Activated naive CD4-positive, alpha-beta T cell treated with anti-CD3 and anti-CD28 coated beads for 36 hours (primary cell): Measurements from ENCODE around the gene KCNQ1. TPM values are rescaled to one million over a fixed set of nuclear protein-coding genes. Genes with fewer than 3 reads are reported as not detected.

Experiments used
- CTCF ChIA-PET: fragments of 350-600 bp; sonication (Branson Sonifier 250); formaldehyde crosslinking; loops from one replicate; lab custom pipeline; 2021; ENCODE audit warnings: antibody characterized with exemption; lab: Charles Lee
- DNase-seq: peaks from one replicate; pipeline ENCODE4 v3.0.0-alpha.2; 2020
- H3K27ac Mint-ChIP-seq: one replicate; pipeline ENCODE4 v1.8.0; 2021; ENCODE audit warnings: mild to moderate bottlenecking, mixed read lengths
- H3K27me3 Mint-ChIP-seq: one replicate; pipeline ENCODE4 v1.8.0; 2021; ENCODE audit warnings: low read depth, mixed read lengths
- H3K36me3 Mint-ChIP-seq: one replicate; pipeline ENCODE4 v1.8.0; 2021; ENCODE audit warnings: low read depth, mixed read lengths
- H3K4me1 Mint-ChIP-seq: one replicate; pipeline ENCODE4 v1.8.0; 2021; ENCODE audit warnings: low read depth, mixed read lengths
- H3K4me3 Mint-ChIP-seq: one replicate; pipeline ENCODE4 v1.8.0; 2021; ENCODE audit warnings: mild to moderate bottlenecking, moderate library complexity, mixed read lengths
- H3K9me3 Mint-ChIP-seq: one replicate; pipeline ENCODE4 v1.8.0; 2021; ENCODE audit warnings: mixed read lengths
- intact Hi-C: fragments of 100-400 bp; cut with micrococcal nuclease; formaldehyde crosslinking; loops from one replicate; pipeline ENCODE4 v1.15.1; 2023
- total RNA-seq, 2 experiments: library from RNA; stranded (reverse); gene quantifications; one replicate each; pipeline ENCODE4 v1.2.3, GENCODE V29; 2021

Gene KCNQ1
- total RNA-seq, 2 experiments from 2014 or later: 10.6 to 10.8 TPM

- intact Hi-C loops: loop anchor here (5.0 to 10.0 kb wide), 2 partner anchors 78 to 245 kb away; partner anchors contain the start of gene KCNQ1OT1
- no peak overlapping the region for H3K27ac Mint-ChIP-seq
- no peaks in the 10 kb centered on the region for H3K9me3 Mint-ChIP-seq
- DNase-seq: no peak
- H3K36me3 Mint-ChIP-seq: no peaks in the 10 kb centered on the region
- H3K4me3 Mint-ChIP-seq: no peak overlapping the region
- CTCF ChIA-PET: interaction anchor here (1.0 kb wide), 1 partner anchor 84 kb away, joined by 4 read pairs; no protein-coding TSS in a partner anchor
- peaks cover 15% of the 10 kb centered on the region for H3K4me1 Mint-ChIP-seq
- no peaks in the 10 kb centered on the region for H3K27me3 Mint-ChIP-seq
These were observed 4.9 kb downstream of the KCNQ1 start for GRCh38 chr11:2449548-2450320.

GRCh38 chr11:2450321-2451041 is 5.7 kb downstream of the KCNQ1 start:
- no peaks in the 10 kb centered on the region for H3K27me3 Mint-ChIP-seq
- H3K9me3 Mint-ChIP-seq: no peaks in the 10 kb centered on the region
- no peak overlapping the region for H3K27ac Mint-ChIP-seq
- H3K4me3 Mint-ChIP-seq: no peak overlapping the region
- intact Hi-C loops: no loop called here
- H3K4me1 Mint-ChIP-seq: peaks cover 13% of the 10 kb centered on the region
- DNase-seq: no peak
- H3K36me3 Mint-ChIP-seq: no peaks in the 10 kb centered on the region
- CTCF ChIA-PET: interaction anchor here (1.0 kb wide), 1 partner anchor 83 kb away, joined by 4 read pairs; no protein-coding TSS in a partner anchor

GRCh38 chr11:2451336-2451735 is 6.5 kb downstream of the KCNQ1 start:
- Mint-ChIP-seq H3K27me3 (no peaks in the 10 kb centered on the region), H3K4me1 (peaks cover 13% of the 10 kb centered on the region), H3K27ac (no peak overlapping the region), H3K36me3 (no peaks in the 10 kb centered on the region), H3K9me3 (no peaks in the 10 kb centered on the region), H3K4me3 (no peak overlapping the region)
- CTCF ChIA-PET: interaction anchor here (0.9 kb wide), 1 partner anchor 80 kb away, joined by 4 read pairs; no protein-coding TSS in a partner anchor
- DNase-seq: no peak
- intact Hi-C loops: no loop called here

- no peak for DNase-seq
- peaks cover 10% of the 10 kb centered on the region for H3K4me1 Mint-ChIP-seq
- CTCF ChIA-PET: interaction anchor here (0.9 kb wide), 1 partner anchor 80 kb away, joined by 4 read pairs; no protein-coding TSS in a partner anchor
- no peak overlapping the region for H3K4me3 Mint-ChIP-seq
- intact Hi-C loops: no loop called here
- no peaks in the 10 kb centered on the region for H3K36me3 Mint-ChIP-seq
- no peaks in the 10 kb centered on the region for H3K27me3 Mint-ChIP-seq
- H3K9me3 Mint-ChIP-seq: no peaks in the 10 kb centered on the region
- H3K27ac Mint-ChIP-seq: no peak overlapping the region
These were observed 7.1 kb downstream of the KCNQ1 start for GRCh38 chr11:2451916-2452315.

GRCh38 chr11:2452321-2453012 is 7.7 kb downstream of the KCNQ1 start:
- Mint-ChIP-seq H3K9me3 (no peaks in the 10 kb centered on the region), H3K27me3 (no peaks in the 10 kb centered on the region), H3K27ac (no peak overlapping the region), H3K4me1 (peaks cover 4% of the 10 kb centered on the region), H3K36me3 (no peaks in the 10 kb centered on the region), H3K4me3 (no peak overlapping the region)
- no peak for DNase-seq
- intact Hi-C loops: no loop called here
- CTCF ChIA-PET: interaction anchor here (0.6 to 0.9 kb wide), 2 partner anchors 79 to 213 kb away, joined by 3 to 4 read pairs; no protein-coding TSS in a partner anchor

- Mint-ChIP-seq H3K27ac (no peak overlapping the region), H3K4me1 (no peaks in the 10 kb centered on the region)
- intact Hi-C loops: no loop called here
These were observed 8.6 kb downstream of the KCNQ1 start for GRCh38 chr11:2453436-2453835.

GRCh38 chr11:2458321-2458720 is 13.5 kb downstream of the KCNQ1 start:
- H3K4me3 Mint-ChIP-seq: no peak overlapping the region
- H3K36me3 Mint-ChIP-seq: no peaks in the 10 kb centered on the region
- CTCF ChIA-PET: no interaction called here
- intact Hi-C loops: no loop called here
- H3K27ac Mint-ChIP-seq: no peak overlapping the region
- H3K9me3 Mint-ChIP-seq: no peaks in the 10 kb centered on the region
- no peak for DNase-seq
- no peaks in the 10 kb centered on the region for H3K27me3 Mint-ChIP-seq
- H3K4me1 Mint-ChIP-seq: peaks cover 22% of the 10 kb centered on the region

More at GRCh38 chr11:2453436-2453835, 8.6 kb downstream of the KCNQ1 start:
- no peaks in the 10 kb centered on the region for H3K9me3 Mint-ChIP-seq
- H3K27me3 Mint-ChIP-seq: no peaks in the 10 kb centered on the region
- CTCF ChIA-PET: no interaction called here
- DNase-seq: no peak
- H3K4me3 Mint-ChIP-seq: no peak overlapping the region
- no peaks in the 10 kb centered on the region for H3K36me3 Mint-ChIP-seq

- no peaks in the 10 kb centered on the region for H3K36me3 Mint-ChIP-seq
- intact Hi-C loops: no loop called here
- peaks cover 24% of the 10 kb centered on the region for H3K4me1 Mint-ChIP-seq
- no peaks in the 10 kb centered on the region for H3K27me3 Mint-ChIP-seq
- no peak overlapping the region for H3K27ac Mint-ChIP-seq
- H3K4me3 Mint-ChIP-seq: no peak overlapping the region
- H3K9me3 Mint-ChIP-seq: no peaks in the 10 kb centered on the region
- CTCF ChIA-PET: interaction anchor here (0.8 kb wide), 1 partner anchor 73 kb away, joined by 3 read pairs; no protein-coding TSS in a partner anchor
- no peak for DNase-seq
These were observed 14.4 kb downstream of the KCNQ1 start for GRCh38 chr11:2459016-2459725.

- H3K9me3 Mint-ChIP-seq: no peaks in the 10 kb centered on the region
- H3K27ac Mint-ChIP-seq: no peak overlapping the region
- intact Hi-C loops: no loop called here
- DNase-seq: no peak
- CTCF ChIA-PET: interaction anchor here (0.8 kb wide), 1 partner anchor 73 kb away, joined by 3 read pairs; no protein-coding TSS in a partner anchor
- peaks cover 29% of the 10 kb centered on the region for H3K4me1 Mint-ChIP-seq
- H3K36me3 Mint-ChIP-seq: no peaks in the 10 kb centered on the region
- H3K27me3 Mint-ChIP-seq: no peaks in the 10 kb centered on the region
- no peak overlapping the region for H3K4me3 Mint-ChIP-seq
These were observed 15.2 kb downstream of the KCNQ1 start for GRCh38 chr11:2459796-2460531.

- intact Hi-C loops: no loop called here
- Mint-ChIP-seq H3K27ac (no peak overlapping the region), H3K4me3 (no peak overlapping the region), H3K4me1 (peaks cover 34% of the 10 kb centered on the region), H3K27me3 (no peaks in the 10 kb centered on the region), H3K9me3 (no peaks in the 10 kb centered on the region), H3K36me3 (no peaks in the 10 kb centered on the region)
- no peak for DNase-seq
- CTCF ChIA-PET: no interaction called here
These were observed 15.9 kb downstream of the KCNQ1 start for GRCh38 chr11:2460540-2461252.
